Mesothelial cell of epicardium (in vitro differentiated cells): ENCODE results near the gene PITHD1. TPM values are rescaled to one million over a fixed set of nuclear protein-coding genes. Genes with fewer than 3 reads are reported as not detected.

Source experiments
- DNase-seq, 2 experiments: peaks; one replicate each; pipeline ENCODE4 v3.0.0; 2021; ENCODE audit warnings: low spot score in 2 of 2; ENCODE audit not compliant: unreplicated experiment in 2 of 2
- H3K27ac Mint-ChIP-seq: 2 replicates; pipeline ENCODE4 v1.8.0; 2021; ENCODE audit warnings: mixed read lengths
- H3K27me3 Mint-ChIP-seq: 2 replicates; pipeline ENCODE4 v1.8.0; 2021; ENCODE audit warnings: low read depth, mixed read lengths
- H3K36me3 Mint-ChIP-seq: 2 replicates; pipeline ENCODE4 v1.8.0; 2021; ENCODE audit warnings: mixed read lengths
- H3K4me1 Mint-ChIP-seq: 2 replicates; pipeline ENCODE4 v1.8.0; 2021; ENCODE audit warnings: mixed read lengths
- H3K4me3 Mint-ChIP-seq: 2 replicates; pipeline ENCODE4 v1.8.0; 2021; ENCODE audit warnings: mild to moderate bottlenecking, moderate library complexity, mixed read lengths
- H3K9me3 Mint-ChIP-seq: 2 replicates; pipeline ENCODE4 v1.8.0; 2021; ENCODE audit warnings: mixed read lengths
- total RNA-seq: library from RNA; stranded (reverse); gene quantifications from 3 replicates; pipeline ENCODE4 v1.2.1, GENCODE V29; 2021
- TF ChIP-seq, protein P1 (sequence below): fragments of 200-600 bp; sonication (generic); IDR thresholded peaks from one replicate; pipeline ENCODE4 v1.5.0; 2021; ENCODE audit warnings: antibody characterized with exemption; ENCODE audit not compliant: unreplicated experiment

Gene PITHD1
- total RNA-seq, 1 donor from 2014 or later: 52.1 TPM

DNA sequence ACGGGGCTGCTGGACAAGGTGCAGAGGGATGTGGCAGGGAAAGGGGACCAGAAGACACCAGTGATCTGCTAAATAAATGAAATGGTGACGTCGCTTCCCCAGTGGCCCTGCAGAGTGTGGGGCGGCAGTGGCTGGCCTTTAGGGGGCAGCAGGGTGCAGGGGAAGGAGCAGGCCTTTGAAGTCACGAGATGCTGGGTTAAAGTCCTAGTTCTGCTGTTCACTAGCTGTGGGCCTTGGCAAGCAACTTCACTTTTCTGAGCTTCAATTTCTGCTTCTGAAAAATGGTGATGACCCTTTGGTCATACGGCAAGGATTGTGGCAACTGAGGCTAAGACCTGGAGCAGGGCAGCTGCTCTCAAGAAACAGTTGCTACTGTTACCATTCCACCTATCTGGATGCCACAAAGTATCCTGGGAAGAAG, 31.5 kb downstream of the PITHD1 start:
- peaks cover 22% of the 10 kb centered on the region for H3K36me3 Mint-ChIP-seq
- no peak overlapping the region for H3K4me3 Mint-ChIP-seq
- DNase-seq: no peak
- H3K27me3 Mint-ChIP-seq: no peaks in the 10 kb centered on the region
- no peaks in the 10 kb centered on the region for H3K9me3 Mint-ChIP-seq
- peak overlapping the region; percentile 15 for H3K27ac Mint-ChIP-seq
- TF ChIP-seq, protein P1, sequence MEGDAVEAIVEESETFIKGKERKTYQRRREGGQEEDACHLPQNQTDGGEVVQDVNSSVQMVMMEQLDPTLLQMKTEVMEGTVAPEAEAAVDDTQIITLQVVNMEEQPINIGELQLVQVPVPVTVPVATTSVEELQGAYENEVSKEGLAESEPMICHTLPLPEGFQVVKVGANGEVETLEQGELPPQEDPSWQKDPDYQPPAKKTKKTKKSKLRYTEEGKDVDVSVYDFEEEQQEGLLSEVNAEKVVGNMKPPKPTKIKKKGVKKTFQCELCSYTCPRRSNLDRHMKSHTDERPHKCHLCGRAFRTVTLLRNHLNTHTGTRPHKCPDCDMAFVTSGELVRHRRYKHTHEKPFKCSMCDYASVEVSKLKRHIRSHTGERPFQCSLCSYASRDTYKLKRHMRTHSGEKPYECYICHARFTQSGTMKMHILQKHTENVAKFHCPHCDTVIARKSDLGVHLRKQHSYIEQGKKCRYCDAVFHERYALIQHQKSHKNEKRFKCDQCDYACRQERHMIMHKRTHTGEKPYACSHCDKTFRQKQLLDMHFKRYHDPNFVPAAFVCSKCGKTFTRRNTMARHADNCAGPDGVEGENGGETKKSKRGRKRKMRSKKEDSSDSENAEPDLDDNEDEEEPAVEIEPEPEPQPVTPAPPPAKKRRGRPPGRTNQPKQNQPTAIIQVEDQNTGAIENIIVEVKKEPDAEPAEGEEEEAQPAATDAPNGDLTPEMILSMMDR: no peak
- no peaks in the 10 kb centered on the region for H3K4me1 Mint-ChIP-seq

DNA sequence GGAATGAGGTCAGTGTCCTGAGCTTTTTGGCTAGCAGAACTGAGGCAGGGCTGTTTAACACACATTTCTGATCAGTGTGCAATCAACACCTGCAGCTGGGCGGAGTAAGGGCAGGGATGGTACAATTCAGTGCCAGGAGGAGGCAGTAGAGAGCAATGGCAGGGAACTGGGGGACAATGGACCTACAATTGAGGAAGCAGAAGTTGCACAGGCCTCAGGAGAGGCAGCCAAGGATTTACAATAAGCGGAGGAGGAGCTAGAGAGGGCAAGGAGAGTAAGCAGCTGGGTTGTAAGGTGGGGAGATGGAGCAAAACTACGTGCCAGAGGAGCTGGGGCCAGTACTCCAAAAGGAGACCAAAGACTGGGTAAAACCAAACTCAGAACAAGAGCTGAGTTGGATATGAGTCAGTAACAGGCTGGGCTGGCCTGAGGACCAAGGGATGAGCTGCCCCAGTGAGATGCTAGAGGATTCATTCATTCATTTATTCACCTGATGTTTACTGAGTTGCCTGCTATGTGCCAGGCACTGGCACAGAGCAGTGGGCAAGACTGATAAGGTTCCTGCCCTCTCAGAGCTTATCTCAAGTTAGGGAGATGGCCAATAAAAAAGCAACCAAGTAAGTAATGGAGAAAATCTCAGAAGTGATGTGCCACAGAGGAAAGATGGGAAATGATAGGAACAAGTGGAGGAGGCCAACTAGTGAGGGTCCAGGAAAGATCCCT, 32.8 kb downstream of the PITHD1 start:
- H3K9me3 Mint-ChIP-seq: no peaks in the 10 kb centered on the region
- TF ChIP-seq, protein P1: no peak
- peaks cover 13% of the 10 kb centered on the region for H3K36me3 Mint-ChIP-seq
- H3K27ac Mint-ChIP-seq: no peak overlapping the region
- H3K4me3 Mint-ChIP-seq: no peak overlapping the region
- no peaks in the 10 kb centered on the region for H3K4me1 Mint-ChIP-seq
- H3K27me3 Mint-ChIP-seq: no peaks in the 10 kb centered on the region
- DNase-seq: no peak

DNA sequence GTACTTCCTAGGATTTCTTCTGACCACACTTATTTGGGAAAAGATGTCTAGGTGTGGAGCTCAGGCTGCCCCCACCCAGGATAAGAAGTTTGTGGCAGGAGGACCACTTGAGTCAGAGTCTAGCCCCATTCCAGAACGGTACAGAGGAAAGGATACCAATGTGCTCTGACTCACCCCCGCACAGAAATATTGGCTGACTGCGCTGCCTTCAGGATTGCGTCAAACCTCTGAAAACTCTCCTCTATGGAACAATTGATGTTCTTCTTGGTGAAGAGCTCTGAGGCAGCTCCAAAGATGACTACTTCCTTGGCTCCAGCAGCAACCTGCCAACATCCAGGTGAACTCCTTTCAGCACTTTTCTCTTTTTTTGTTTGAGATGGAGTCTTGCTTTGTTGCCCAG, 35.8 kb downstream of the PITHD1 start:
- no peak overlapping the region for H3K27ac Mint-ChIP-seq
- H3K27me3 Mint-ChIP-seq: no peaks in the 10 kb centered on the region
- H3K4me3 Mint-ChIP-seq: no peak overlapping the region
- no peaks in the 10 kb centered on the region for H3K9me3 Mint-ChIP-seq
- H3K4me1 Mint-ChIP-seq: no peaks in the 10 kb centered on the region
- no peak for DNase-seq
- TF ChIP-seq, protein P1: no peak
- peaks cover 13% of the 10 kb centered on the region for H3K36me3 Mint-ChIP-seq

DNA sequence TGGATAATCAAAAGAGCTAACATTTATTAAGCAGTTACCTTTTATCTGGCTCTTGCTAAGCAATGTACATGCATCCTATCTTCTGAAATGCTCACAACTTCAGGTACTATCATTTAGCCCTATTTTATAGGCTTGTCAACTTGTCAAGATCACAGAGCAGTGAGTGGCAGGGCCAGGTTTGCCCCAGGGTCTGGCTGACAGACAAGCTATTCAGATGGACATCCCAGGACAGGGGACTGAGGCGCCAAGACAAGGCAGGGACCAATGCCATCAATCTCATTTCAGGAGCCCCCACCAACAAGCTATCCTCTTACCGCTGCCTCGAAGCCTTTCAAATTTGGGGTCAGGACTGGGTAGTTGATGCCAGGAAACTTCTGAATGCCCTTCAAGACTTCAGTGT, 38.1 kb downstream of the PITHD1 start:
- H3K9me3 Mint-ChIP-seq: no peaks in the 10 kb centered on the region
- TF ChIP-seq, protein P1: no peak
- no peak for DNase-seq
- no peaks in the 10 kb centered on the region for H3K27me3 Mint-ChIP-seq
- no peak overlapping the region for H3K4me3 Mint-ChIP-seq
- H3K4me1 Mint-ChIP-seq: no peaks in the 10 kb centered on the region
- peaks cover 12% of the 10 kb centered on the region for H3K36me3 Mint-ChIP-seq
- H3K27ac Mint-ChIP-seq: no peak overlapping the region

DNA sequence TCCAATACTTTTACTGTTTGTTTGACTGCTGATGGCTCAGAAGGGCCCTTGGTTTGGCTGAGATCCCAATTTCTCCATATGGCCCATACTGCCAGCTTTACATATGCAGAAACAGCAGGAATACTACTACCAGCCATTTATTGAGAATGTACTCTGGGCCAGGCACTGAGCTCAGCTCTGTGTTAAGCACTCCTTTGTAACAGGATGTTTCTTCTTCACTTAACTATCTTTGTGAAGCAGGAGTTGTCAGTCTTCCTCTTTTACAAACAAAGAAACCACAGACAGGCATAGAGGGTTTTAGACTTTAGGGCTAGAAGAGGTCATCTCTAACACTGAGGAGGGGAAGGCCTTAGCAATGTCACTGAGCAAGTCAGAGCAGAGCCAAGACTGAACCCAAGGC, 38.7 kb downstream of the PITHD1 start:
- no peaks in the 10 kb centered on the region for H3K9me3 Mint-ChIP-seq
- TF ChIP-seq, protein P1: no peak
- H3K4me3 Mint-ChIP-seq: no peak overlapping the region
- no peaks in the 10 kb centered on the region for H3K4me1 Mint-ChIP-seq
- H3K27me3 Mint-ChIP-seq: no peaks in the 10 kb centered on the region
- H3K27ac Mint-ChIP-seq: no peak overlapping the region
- no peak for DNase-seq
- peaks cover 10% of the 10 kb centered on the region for H3K36me3 Mint-ChIP-seq
